Measurements from ENCODE around the gene TMED9. TPM values are rescaled to one million over a fixed set of nuclear protein-coding genes. Genes with fewer than 3 reads are reported as not detected.

TMED9 gene
- total and polyA plus RNA-seq, 4 donors, result 53.6 to 147 (median 101) TPM

DNA sequence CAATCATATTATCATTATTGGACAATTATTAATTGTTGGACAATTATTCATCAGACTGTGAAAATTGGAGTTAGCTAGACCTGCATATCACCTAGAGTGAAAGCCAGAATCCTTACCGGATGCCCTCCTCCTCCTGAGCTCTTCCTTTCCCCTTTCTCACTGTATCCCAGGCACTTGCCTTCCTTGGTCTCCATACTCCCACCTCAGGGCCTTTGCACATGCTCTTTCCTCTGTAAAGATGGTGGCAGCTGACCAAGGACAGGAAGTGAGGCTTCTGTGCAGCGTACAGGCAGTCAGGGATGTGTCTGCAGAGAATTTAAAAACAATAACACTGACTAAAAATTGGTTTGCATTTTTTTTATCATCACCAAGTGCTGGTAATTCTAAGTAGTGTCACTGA lies 22.1 kb upstream of the TMED9 start:
- Histone ChIP-seq H3K9me3 (ENCODE audit: control insufficient read depth, insufficient read depth, low read length) (no peaks in the 10 kb centered on the region), H3K4me1 (ENCODE audit: control insufficient read depth, insufficient read depth, low read length) (no peaks in the 10 kb centered on the region), H3K4me3 (ENCODE audit: low read depth, low read length) (no peak overlapping the region), H3K27me3 (ENCODE audit: control insufficient read depth, insufficient read depth, low read length) (no peaks in the 10 kb centered on the region), H3K27ac (ENCODE audit: low read depth, low read length) (no peak overlapping the region), H3K36me3 (ENCODE audit: control insufficient read depth, insufficient read depth, low read length) (no peaks in the 10 kb centered on the region)
- no peak for DNase-seq (ENCODE audit: low read depth in 4 of 6, low spot score in 6 of 6)
- WGBS (ENCODE audit: insufficient coverage), result 86% methylated on average over 1 of the region's 2 CpGs

DNA sequence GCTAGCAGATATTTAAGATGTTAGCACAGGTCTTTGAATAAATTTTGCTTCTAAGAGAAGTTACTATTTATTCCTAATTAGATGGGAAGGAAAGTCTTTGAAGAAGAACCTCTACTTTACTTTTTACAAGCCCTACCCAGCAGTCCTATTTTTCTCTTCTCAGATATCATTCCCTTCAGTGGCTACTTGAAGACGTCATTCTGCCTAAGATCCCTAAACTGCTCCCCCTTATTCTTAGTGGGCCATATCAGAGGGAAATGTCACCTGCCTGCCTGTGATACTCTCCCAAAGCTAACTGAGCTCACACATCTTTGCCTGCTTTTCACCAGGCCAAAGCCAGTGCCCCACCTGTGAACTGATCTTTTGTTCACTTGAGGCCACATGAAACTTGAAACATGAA lies 16.5 kb upstream of the TMED9 start:
- Histone ChIP-seq H3K27me3 (ENCODE audit: control insufficient read depth, insufficient read depth, low read length) (peaks cover 2% of the 10 kb centered on the region), H3K27ac (ENCODE audit: low read depth, low read length) (no peak overlapping the region), H3K4me3 (ENCODE audit: low read depth, low read length) (no peak overlapping the region), H3K9me3 (ENCODE audit: control insufficient read depth, insufficient read depth, low read length) (no peaks in the 10 kb centered on the region), H3K36me3 (ENCODE audit: control insufficient read depth, insufficient read depth, low read length) (no peaks in the 10 kb centered on the region), H3K4me1 (ENCODE audit: control insufficient read depth, insufficient read depth, low read length) (no peaks in the 10 kb centered on the region)
- DNase-seq (ENCODE audit: low read depth in 4 of 6, low spot score in 6 of 6), result no peak
- WGBS (ENCODE audit: insufficient coverage), result 56% methylated on average over 1 of the region's 1 CpG

DNA sequence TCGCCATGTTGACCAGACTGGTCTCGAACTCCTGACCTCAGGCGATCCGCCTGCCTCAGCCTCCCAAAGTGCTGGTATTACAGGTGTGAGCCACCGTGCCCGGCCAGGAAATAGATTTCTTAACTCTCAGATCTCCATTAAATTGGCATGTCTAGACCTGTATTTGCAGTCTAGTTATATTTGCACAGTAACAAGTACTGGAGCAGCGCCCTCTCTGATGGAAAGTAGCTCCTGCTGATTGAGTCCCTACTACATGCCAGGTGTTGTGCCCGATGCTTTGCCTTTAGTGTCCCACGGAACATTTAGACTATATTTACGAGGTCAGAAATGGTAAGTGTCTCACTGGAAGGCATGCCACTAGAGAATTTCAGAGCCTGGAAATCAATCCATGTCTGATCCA lies 15.8 kb upstream of the TMED9 start:
- no peak for DNase-seq (ENCODE audit: low read depth in 4 of 6, low spot score in 6 of 6)
- Histone ChIP-seq H3K4me3 (ENCODE audit: low read depth, low read length) (no peak overlapping the region), H3K27ac (ENCODE audit: low read depth, low read length) (no peak overlapping the region), H3K36me3 (ENCODE audit: control insufficient read depth, insufficient read depth, low read length) (no peaks in the 10 kb centered on the region), H3K27me3 (ENCODE audit: control insufficient read depth, insufficient read depth, low read length) (peaks cover 2% of the 10 kb centered on the region), H3K4me1 (ENCODE audit: control insufficient read depth, insufficient read depth, low read length) (no peaks in the 10 kb centered on the region), H3K9me3 (ENCODE audit: control insufficient read depth, insufficient read depth, low read length) (no peaks in the 10 kb centered on the region)
- 86% methylated on average over 7 of the region's 10 CpGs for WGBS (ENCODE audit: insufficient coverage)

DNA sequence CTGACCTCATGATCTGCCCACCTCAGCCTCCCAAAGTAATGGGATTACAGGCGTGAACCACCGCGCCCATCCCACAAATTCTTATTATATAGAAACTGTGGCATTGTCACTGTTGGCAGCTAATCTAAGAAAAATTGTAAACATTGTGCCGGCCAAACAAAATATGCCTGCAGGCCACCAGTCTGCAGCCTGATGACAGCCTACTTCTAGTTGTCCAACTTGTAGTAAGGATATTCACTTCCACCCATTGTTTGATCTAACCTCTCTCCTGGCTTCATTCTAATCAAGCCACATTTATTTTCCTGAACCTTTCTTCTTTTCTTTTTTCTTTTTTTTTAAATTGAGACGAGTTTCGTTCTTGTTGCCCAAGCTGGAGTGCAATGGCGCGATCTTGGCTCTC lies 13.7 kb upstream of the TMED9 start:
- 100% methylated on average over 1 of the region's 8 CpGs for WGBS (ENCODE audit: insufficient coverage)

DNA sequence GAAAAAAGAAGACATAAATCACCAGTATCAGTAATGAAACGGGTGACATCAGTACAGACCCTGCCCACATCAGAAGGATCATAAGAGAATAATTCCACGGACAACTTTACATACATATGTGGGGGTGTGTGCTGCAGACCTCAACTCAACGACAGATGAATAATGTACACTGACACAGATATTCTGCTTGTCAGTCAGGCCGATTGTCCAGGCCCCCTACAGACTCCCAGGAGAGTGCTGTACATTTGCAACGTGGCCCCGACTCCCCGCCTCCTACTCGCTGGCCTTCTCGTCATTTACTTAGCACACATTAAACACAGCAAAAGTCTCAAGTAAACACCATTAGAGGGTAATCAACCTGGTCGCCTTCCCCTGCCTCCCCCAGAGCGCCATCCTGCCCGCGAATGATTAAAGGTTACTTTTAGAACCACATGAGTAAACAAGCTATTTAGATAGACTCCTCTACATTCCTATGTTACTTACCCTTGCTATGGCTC lies 3.5 kb upstream of the TMED9 start:
- Histone ChIP-seq H3K27ac (ENCODE audit: low read depth, low read length) (no peak overlapping the region), H3K4me3 (ENCODE audit: low read depth, low read length) (no peak overlapping the region), H3K4me1 (ENCODE audit: control insufficient read depth, insufficient read depth, low read length) (peaks cover 11% of the 10 kb centered on the region), H3K36me3 (ENCODE audit: control insufficient read depth, insufficient read depth, low read length) (peaks cover under 1% of the 10 kb centered on the region), H3K27me3 (ENCODE audit: control insufficient read depth, insufficient read depth, low read length) (peaks cover 14% of the 10 kb centered on the region), H3K9me3 (ENCODE audit: control insufficient read depth, insufficient read depth, low read length) (no peaks in the 10 kb centered on the region)
- no peak for DNase-seq (ENCODE audit: low read depth in 4 of 6, low spot score in 6 of 6)
- WGBS (ENCODE audit: insufficient coverage), result 45% methylated on average over 11 of the region's 13 CpGs

More for the DNA sequence above, 13.7 kb upstream of the TMED9 start:
- H3K27ac ChIP-seq (ENCODE audit: low read depth, low read length), result no peak overlapping the region
- H3K4me1 ChIP-seq (ENCODE audit: control insufficient read depth, insufficient read depth, low read length), result no peaks in the 10 kb centered on the region
- peaks cover 2% of the 10 kb centered on the region for H3K27me3 ChIP-seq (ENCODE audit: control insufficient read depth, insufficient read depth, low read length)
- H3K9me3 ChIP-seq (ENCODE audit: control insufficient read depth, insufficient read depth, low read length), result no peaks in the 10 kb centered on the region
- H3K4me3 ChIP-seq (ENCODE audit: low read depth, low read length), result no peak overlapping the region
- no peaks in the 10 kb centered on the region for H3K36me3 ChIP-seq (ENCODE audit: control insufficient read depth, insufficient read depth, low read length)
- DNase-seq (ENCODE audit: low read depth in 4 of 6, low spot score in 6 of 6), result no peak

DNA sequence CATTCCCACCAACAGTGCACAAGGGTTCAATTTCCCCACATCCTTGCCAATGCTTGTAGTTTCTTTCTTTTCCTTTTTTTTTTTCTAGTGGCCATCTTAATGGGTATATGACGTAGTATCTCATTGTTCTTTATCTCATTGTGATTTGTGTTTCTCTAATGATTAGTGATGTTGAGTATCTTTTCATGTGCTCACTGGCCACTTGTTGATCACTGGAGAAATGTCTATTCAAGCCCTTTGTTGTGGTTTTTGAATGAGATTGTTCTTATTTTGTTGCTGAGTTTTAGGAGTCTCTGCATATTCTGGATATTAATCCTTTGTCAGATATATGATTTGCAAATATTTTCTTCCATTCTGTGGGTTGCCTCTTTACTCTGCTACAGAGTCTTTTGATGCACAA lies 1.6 kb upstream of the TMED9 start:
- WGBS (ENCODE audit: insufficient coverage), result no CpG with 5 or more reads among the region's 1 CpG
- DNase-seq (ENCODE audit: low read depth in 4 of 6, low spot score in 6 of 6), result no peak
- peaks cover 20% of the 10 kb centered on the region for H3K36me3 ChIP-seq (ENCODE audit: control insufficient read depth, insufficient read depth, low read length)
- H3K4me1 ChIP-seq (ENCODE audit: control insufficient read depth, insufficient read depth, low read length), result peaks cover 14% of the 10 kb centered on the region
- H3K27me3 ChIP-seq (ENCODE audit: control insufficient read depth, insufficient read depth, low read length), result peaks cover 13% of the 10 kb centered on the region
- H3K27ac ChIP-seq (ENCODE audit: low read depth, low read length), result no peak overlapping the region
- H3K9me3 ChIP-seq (ENCODE audit: control insufficient read depth, insufficient read depth, low read length), result no peaks in the 10 kb centered on the region
- H3K4me3 ChIP-seq (ENCODE audit: low read depth, low read length), result no peak overlapping the region

DNA sequence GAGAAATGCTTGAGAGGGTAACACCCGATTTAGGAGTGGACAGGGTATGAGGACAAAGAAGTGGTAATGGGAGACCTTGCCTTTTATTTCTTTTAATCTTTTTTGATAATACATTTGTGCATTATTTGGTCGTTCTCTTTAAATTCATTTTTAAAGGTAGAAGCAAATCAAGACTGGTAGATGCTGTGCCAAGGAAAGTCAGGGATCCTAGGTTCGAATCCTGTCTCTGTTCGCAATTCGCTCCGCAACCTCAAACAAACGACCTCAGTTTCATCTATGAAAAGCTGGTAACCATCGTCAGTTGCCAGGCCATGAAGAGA lies 353 bp upstream of the TMED9 start:
- no peak for DNase-seq (ENCODE audit: low read depth in 4 of 6, low spot score in 6 of 6)
- WGBS (ENCODE audit: insufficient coverage), result 7% methylated on average over 6 of the region's 8 CpGs
- Histone ChIP-seq H3K27ac (ENCODE audit: low read depth, low read length) (no peak overlapping the region), H3K4me1 (ENCODE audit: control insufficient read depth, insufficient read depth, low read length) (peaks cover 14% of the 10 kb centered on the region), H3K9me3 (ENCODE audit: control insufficient read depth, insufficient read depth, low read length) (no peaks in the 10 kb centered on the region), H3K36me3 (ENCODE audit: control insufficient read depth, insufficient read depth, low read length) (peaks cover 33% of the 10 kb centered on the region), H3K4me3 (ENCODE audit: low read depth, low read length) (peak overlapping the region; percentile 91), H3K27me3 (ENCODE audit: control insufficient read depth, insufficient read depth, low read length) (peaks cover 10% of the 10 kb centered on the region)

DNA sequence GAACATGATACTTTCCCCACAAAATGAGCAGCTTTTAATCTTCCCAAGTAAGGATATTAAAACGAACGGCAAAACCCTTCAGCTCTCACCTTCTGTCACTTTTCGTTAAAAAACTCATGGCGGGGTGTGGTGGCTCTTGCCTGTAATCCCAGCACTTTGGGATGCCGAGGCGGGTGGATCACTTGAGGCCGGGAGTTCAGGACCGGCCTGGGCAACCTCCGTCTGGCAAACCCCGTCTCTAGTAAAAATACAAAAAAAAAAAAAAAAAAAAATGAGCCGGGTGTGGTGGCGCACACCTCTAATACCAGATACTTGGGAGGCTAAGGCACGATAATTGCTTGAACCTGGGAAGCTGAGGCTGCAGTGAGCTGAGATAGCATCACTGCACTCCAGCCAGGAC lies 902 bp downstream of the TMED9 start:
- DNase-seq (ENCODE audit: low read depth in 4 of 6, low spot score in 6 of 6), result no peak
- no peaks in the 10 kb centered on the region for H3K9me3 ChIP-seq (ENCODE audit: control insufficient read depth, insufficient read depth, low read length)
- H3K27me3 ChIP-seq (ENCODE audit: control insufficient read depth, insufficient read depth, low read length), result peaks cover 10% of the 10 kb centered on the region
- H3K27ac ChIP-seq (ENCODE audit: low read depth, low read length), result no peak overlapping the region
- H3K4me3 ChIP-seq (ENCODE audit: low read depth, low read length), result peak overlapping the region; percentile 91
- H3K36me3 ChIP-seq (ENCODE audit: control insufficient read depth, insufficient read depth, low read length), result peaks cover 37% of the 10 kb centered on the region
- 100% methylated on average over 1 of the region's 13 CpGs for WGBS (ENCODE audit: insufficient coverage)
- H3K4me1 ChIP-seq (ENCODE audit: control insufficient read depth, insufficient read depth, low read length), result peaks cover 14% of the 10 kb centered on the region

DNA sequence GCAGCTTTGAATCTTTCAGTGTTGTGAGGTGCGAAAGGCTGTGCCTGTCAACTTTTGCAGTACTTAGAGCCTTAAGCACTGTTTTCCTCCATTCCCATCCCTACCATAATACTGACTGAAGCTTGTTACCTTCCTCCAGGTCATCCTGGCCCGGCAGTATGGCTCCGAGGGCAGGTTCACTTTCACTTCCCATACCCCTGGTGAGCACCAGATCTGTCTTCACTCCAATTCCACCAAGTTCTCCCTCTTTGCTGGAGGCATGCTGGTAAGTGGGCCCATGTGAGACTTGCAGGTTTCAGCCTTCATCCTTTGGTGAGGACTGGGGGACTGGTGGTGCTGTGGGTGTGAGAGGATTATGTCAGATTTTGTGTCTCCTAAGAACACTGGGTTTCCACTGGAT lies 1.5 kb downstream of the TMED9 start:
- WGBS (ENCODE audit: insufficient coverage), result 100% methylated on average over 3 of the region's 3 CpGs
- Histone ChIP-seq H3K27ac (ENCODE audit: low read depth, low read length) (no peak overlapping the region), H3K36me3 (ENCODE audit: control insufficient read depth, insufficient read depth, low read length) (peaks cover 37% of the 10 kb centered on the region), H3K4me1 (ENCODE audit: control insufficient read depth, insufficient read depth, low read length) (peaks cover 14% of the 10 kb centered on the region), H3K9me3 (ENCODE audit: control insufficient read depth, insufficient read depth, low read length) (no peaks in the 10 kb centered on the region), H3K4me3 (ENCODE audit: low read depth, low read length) (no peak overlapping the region), H3K27me3 (ENCODE audit: control insufficient read depth, insufficient read depth, low read length) (peaks cover 8% of the 10 kb centered on the region)
- DNase-seq (ENCODE audit: low read depth in 4 of 6, low spot score in 6 of 6), result no peak

DNA sequence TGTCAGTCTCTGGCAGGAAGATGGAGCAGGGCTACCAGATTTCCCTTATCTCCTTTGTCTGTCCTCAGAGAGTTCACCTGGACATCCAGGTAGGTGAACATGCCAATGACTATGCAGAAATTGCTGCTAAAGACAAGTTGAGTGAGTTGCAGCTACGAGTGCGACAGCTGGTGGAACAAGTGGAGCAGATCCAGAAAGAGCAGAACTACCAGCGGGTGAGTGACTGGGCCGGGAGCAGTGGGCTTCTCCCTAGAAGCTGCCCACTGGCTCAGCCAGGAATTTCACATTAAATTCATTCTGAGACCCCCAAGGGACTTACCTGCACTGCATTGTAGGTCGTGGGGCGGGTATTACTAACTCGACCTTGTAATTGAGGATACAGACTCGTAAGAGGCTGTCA lies 2.1 kb downstream of the TMED9 start:
- no peak overlapping the region for H3K4me3 ChIP-seq (ENCODE audit: low read depth, low read length)
- peaks cover 15% of the 10 kb centered on the region for H3K4me1 ChIP-seq (ENCODE audit: control insufficient read depth, insufficient read depth, low read length)
- H3K27me3 ChIP-seq (ENCODE audit: control insufficient read depth, insufficient read depth, low read length), result peaks cover 6% of the 10 kb centered on the region
- DNase-seq (ENCODE audit: low read depth in 4 of 6, low spot score in 6 of 6), result no peak
- no peaks in the 10 kb centered on the region for H3K9me3 ChIP-seq (ENCODE audit: control insufficient read depth, insufficient read depth, low read length)
- peaks cover 37% of the 10 kb centered on the region for H3K36me3 ChIP-seq (ENCODE audit: control insufficient read depth, insufficient read depth, low read length)
- no peak overlapping the region for H3K27ac ChIP-seq (ENCODE audit: low read depth, low read length)
- WGBS (ENCODE audit: insufficient coverage), result 97% methylated on average over 8 of the region's 8 CpGs

All from spinal cord (tissue), 10 donors.